GM12872 (cell line): ENCODE results near the gene WWC2.

Experiments used
- TF ChIP-seq, protein P1 (sequence below): IDR thresholded peaks from 3 replicates; pipeline ENCODE4 v1.5.1; 2011; ENCODE audit warnings: low read depth, mild to moderate bottlenecking, low read length, moderate library complexity; ENCODE audit not compliant: insufficient read depth

WWC2 gene

DNA sequence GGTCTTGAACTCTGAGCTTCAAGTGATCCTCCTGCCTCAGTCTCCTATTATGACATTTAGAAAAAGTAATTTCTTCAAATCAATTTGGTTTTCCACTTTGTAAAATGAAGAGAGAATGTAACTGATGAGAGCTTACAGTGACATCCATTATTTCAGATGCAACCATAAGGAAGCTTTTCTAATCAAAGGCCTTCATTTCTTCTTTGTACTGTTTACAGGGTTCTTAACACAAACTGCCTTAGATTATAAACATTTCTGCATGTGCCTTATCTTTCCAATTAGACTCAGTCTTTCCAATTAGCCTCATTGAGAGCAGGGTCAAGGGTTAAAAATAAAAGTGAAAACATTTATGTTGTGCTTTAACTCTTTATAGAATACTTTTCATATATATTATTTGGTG is 71.8 kb downstream of the WWC2 start:
- TF ChIP-seq, protein P1, sequence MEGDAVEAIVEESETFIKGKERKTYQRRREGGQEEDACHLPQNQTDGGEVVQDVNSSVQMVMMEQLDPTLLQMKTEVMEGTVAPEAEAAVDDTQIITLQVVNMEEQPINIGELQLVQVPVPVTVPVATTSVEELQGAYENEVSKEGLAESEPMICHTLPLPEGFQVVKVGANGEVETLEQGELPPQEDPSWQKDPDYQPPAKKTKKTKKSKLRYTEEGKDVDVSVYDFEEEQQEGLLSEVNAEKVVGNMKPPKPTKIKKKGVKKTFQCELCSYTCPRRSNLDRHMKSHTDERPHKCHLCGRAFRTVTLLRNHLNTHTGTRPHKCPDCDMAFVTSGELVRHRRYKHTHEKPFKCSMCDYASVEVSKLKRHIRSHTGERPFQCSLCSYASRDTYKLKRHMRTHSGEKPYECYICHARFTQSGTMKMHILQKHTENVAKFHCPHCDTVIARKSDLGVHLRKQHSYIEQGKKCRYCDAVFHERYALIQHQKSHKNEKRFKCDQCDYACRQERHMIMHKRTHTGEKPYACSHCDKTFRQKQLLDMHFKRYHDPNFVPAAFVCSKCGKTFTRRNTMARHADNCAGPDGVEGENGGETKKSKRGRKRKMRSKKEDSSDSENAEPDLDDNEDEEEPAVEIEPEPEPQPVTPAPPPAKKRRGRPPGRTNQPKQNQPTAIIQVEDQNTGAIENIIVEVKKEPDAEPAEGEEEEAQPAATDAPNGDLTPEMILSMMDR = no peak

GRCh38 chr4:183171484-183172267 is 72.6 kb downstream of the WWC2 start:
- TF ChIP-seq, protein P1 = no peak

GRCh38 chr4:183172881-183173280 is 73.8 kb downstream of the WWC2 start:
- TF ChIP-seq, protein P1 = no peak

GRCh38 chr4:183173580-183174526 is 74.8 kb downstream of the WWC2 start:
- TF ChIP-seq, protein P1 = no peak

DNA sequence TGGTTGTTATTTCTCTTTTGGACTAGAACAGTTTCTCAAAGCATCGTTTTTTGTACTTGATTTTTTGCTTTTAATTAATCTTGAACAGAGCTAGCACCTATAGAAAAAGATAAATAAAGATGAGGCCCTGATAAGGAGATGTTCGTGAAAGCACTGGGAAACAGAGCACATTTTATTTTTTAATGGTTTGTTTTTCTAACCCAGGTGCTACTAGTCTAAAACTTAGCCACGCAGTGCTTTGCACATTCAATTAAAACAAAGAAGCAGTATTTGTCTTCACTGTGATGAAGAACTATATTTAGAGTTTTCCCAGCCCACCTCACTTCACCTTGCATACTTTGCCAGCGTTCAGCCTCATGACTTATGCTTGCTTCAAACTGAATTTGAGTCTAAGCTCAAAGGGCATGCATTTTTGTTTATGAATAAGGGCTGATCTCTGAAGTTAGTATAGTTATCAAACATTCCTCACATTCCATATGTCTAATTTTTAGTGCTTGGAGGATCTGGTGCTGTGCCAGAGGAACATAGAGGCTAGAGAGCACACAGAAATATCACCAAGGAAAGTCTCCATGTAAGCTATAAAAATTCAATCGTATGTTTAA is 76.7 kb downstream of the WWC2 start:
- TF ChIP-seq, protein P1 = no peak

DNA sequence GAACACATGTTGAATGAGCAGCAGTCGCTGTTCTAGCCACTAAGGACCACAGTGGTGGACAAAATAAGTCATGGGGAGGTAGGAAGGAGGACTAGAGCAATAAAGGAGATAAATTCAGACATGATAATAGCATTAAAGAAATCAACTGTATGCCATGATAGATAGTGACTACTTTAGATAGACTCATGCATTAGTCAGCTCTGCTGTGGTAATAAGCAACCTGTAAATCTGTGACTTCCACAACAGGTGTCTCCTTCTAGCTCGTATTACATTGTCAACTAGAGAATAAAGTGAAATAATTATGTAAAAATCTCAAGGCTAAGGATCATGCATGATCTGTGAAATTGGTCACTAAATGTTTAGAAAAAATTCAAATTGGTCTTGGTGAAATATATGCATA is 77.9 kb downstream of the WWC2 start:
- TF ChIP-seq, protein P1 = no peak

DNA sequence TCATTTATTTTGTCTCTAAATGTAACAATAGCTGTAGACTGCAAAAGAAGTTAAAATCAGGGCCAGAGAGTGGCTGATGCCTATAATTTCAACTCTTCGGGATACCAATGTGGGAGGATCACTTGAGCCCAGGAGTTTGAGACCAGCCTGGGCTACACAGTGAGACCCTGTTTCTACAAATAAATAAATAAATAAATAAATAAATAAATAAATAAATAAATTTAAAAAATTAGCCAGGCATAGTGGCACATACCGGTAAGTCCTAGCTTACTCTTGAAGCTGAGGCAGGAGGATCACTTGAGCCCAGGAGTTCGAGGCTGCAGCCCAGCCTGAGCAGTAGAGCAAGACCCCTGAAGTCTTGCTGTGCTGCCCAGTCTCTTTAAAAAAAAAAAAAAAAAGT is 79.1 kb downstream of the WWC2 start:
- TF ChIP-seq, protein P1 = no peak
